Caco-2 (cell line): ENCODE measurements around the gene WDR11. TPM values are rescaled to one million over a fixed set of nuclear protein-coding genes. Genes with fewer than 3 reads are reported as not detected.

Experiments used
- Bru-seq: library from RNA; stranded (reverse); fragments of 400-500 nt; gene quantifications from one replicate; lab custom pipeline; 2021; lab: Mats Ljungman, UMichigan
- BruChase-seq, 2 experiments: library from RNA; stranded (reverse); fragments of 400-500 nt; gene quantifications; one replicate each; lab custom pipeline; 2021; lab: Mats Ljungman, UMichigan
- BruUV-seq: library from RNA; stranded (reverse); fragments of 400-500 nt; replicated peaks from 2 replicates; lab custom pipeline; 2021; lab: Mats Ljungman, UMichigan
- CTCF ChIA-PET: fragments of 300-600 bp; sonication (Branson Sonifier 250); formaldehyde crosslinking; loops from one replicate; lab custom pipeline; 2022; ENCODE audit warnings: antibody characterized with exemption; lab: Charles Lee
- POLR2A ChIA-PET: fragments of 300-600 bp; sonication (Branson Sonifier 250); formaldehyde crosslinking; loops from one replicate; lab custom pipeline; 2022; ENCODE audit warnings: antibody characterized with exemption; lab: Charles Lee
- DNase-seq, 2 experiments: peaks; one replicate each; pipeline versions ENCODE4 v3.0.0 to v3.0.0-alpha.2; 2020 to 2022
- H3K27me3 ChIP-seq: replicated peaks from 2 replicates; pipeline ENCODE4 v1.6.0; 2011; ENCODE audit warnings: low read length; ENCODE audit not compliant: control insufficient read depth, insufficient read depth
- H3K36me3 ChIP-seq: 2 replicates; pipeline ENCODE4 v1.5.1; 2011; ENCODE audit warnings: low read length; ENCODE audit not compliant: control insufficient read depth, insufficient read depth
- H3K4me1 ChIP-seq: fragments of 250-450 bp; sonication (Bioruptor Pico); 2 replicates; pipeline ENCODE4 v1.5.1; 2020; ENCODE audit warnings: mild to moderate bottlenecking
- H3K4me3 ChIP-seq: 2 replicates; pipeline ENCODE4 v1.5.1; 2011; ENCODE audit warnings: low read depth, mild to moderate bottlenecking, control low read depth, low read length
- H3K9me3 ChIP-seq: fragments of 250-450 bp; sonication (Bioruptor Pico); 2 replicates; pipeline ENCODE4 v1.5.1; 2020; ENCODE audit warnings: mild to moderate bottlenecking, moderate library complexity
- H3K27ac Mint-ChIP-seq: one replicate; pipeline ENCODE4 v1.8.0; 2022; ENCODE audit warnings: mixed read lengths; ENCODE audit not compliant: unreplicated experiment
- H3K27me3 Mint-ChIP-seq: one replicate; pipeline ENCODE4 v1.8.0; 2022; ENCODE audit warnings: mixed read lengths; ENCODE audit not compliant: insufficient read depth, unreplicated experiment
- H3K36me3 Mint-ChIP-seq: one replicate; pipeline ENCODE4 v1.8.0; 2022; ENCODE audit warnings: mild to moderate bottlenecking, mixed read lengths; ENCODE audit not compliant: insufficient read depth, unreplicated experiment
- H3K4me1 Mint-ChIP-seq: one replicate; pipeline ENCODE4 v1.8.0; 2022; ENCODE audit warnings: low read depth, mixed read lengths; ENCODE audit not compliant: unreplicated experiment
- H3K4me3 Mint-ChIP-seq: one replicate; pipeline ENCODE4 v1.8.0; 2022; ENCODE audit warnings: mild to moderate bottlenecking, moderate library complexity, mixed read lengths; ENCODE audit not compliant: unreplicated experiment
- H3K9me3 Mint-ChIP-seq: one replicate; pipeline ENCODE4 v1.8.0; 2022; ENCODE audit warnings: mixed read lengths; ENCODE audit not compliant: unreplicated experiment
- CTCF ChIP-seq, 2 experiments: fragments of 200-600 bp in 1 of 2; IDR thresholded peaks; 1 replicate in 1 of 2; 2 replicates in 1 of 2; pipeline versions ENCODE4 v1.5.1 to v1.8.0; 2011 to 2022; ENCODE audit warnings: antibody characterized with exemption in 1 of 2, control low read depth in 1 of 2, inconsistent platforms in 1 of 2, low read depth in 1 of 2, low read length in 1 of 2, mild to moderate bottlenecking in 1 of 2, moderate library complexity in 1 of 2; ENCODE audit not compliant: insufficient read depth in 1 of 2, severe bottlenecking in 1 of 2, unreplicated experiment in 1 of 2
- intact Hi-C: fragments of 100-400 bp; cut with micrococcal nuclease; formaldehyde crosslinking; loops from one replicate; pipeline ENCODE4 v1.10.0; 2022; ENCODE audit not compliant: unreplicated experiment
- long read RNA-seq: library from polyadenylated mRNA; stranded (forward); transcript quantifications from one replicate; pipeline ENCODE4 v2.0.0, GENCODE V29; 2022
- total RNA-seq: library from RNA; stranded (reverse); gene quantifications from 2 replicates; pipeline ENCODE4 v1.2.3, GENCODE V29; 2022

Gene WDR11
- total RNA-seq, result 53.1 and 59.2 TPM in 2 replicates
- percentile 87 among the genes with signal in this experiment for Bru-seq, nascent RNA
- percentile 91 among the genes with signal in this experiment for BruChase-seq, experiment 1, labeled RNA remaining after a 2-hour chase
- BruChase-seq, experiment 2, labeled RNA remaining after a 6-hour chase, result percentile 85 among the genes with signal in this experiment
- long read RNA-seq, full-length matches to known transcripts, result 19 of 32 reads
- long read RNA-seq, partial matches to known transcripts, result 11 of 32 reads
- long read RNA-seq, other reads (novel, unspliced or antisense), result 2 of 32 reads

DNA sequence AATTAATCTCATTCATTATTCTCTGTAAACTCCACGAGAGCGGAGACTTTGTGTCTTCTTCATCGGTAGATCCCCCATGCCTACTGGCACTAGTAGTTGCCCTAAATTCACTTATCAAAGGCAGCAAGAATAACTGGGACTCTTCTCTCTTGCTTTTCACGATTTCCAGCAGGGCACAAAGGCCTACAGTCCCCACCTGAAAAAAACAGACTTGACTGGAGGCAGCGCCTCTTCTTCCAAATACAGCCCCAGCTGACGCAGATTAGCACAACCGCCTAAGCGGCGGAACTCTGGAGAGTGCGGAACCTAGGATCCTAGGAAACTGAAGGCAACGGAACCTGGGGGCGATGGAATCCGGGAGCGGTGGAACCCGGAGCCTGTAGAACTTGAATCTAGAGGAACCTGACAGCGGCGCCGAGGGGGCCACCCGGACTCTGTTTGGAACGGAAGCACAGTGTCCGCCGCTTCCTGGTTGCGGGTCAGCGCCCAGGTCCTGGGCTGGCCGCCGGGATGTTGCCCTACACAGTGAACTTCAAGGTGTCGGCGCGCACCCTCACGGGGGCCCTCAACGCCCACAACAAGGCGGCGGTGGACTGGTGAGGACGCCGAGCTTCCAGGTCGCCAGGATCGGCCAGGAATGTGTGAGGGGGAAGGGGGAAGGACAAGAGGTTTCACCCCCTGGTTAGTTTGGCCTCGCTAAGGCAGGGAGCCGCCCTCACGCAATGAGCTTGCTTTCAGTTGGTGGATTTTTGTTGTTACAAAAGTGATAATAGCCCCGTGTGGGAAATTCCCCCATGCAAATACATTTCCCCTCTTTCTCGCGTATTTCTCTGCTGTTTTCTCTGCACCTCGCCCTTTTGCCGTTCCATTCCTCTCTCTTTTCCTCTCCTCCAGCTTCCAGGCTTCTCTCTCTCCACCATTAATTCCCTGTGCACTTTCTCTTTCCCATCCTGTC lies at the start of gene WDR11:
WDR11 (plus strand) TSS at position 452 of the 955 bp plus-strand sequence; CDS start at position 511, 59 bp downstream.
- no peaks in the 10 kb centered on the region for H3K9me3 ChIP-seq
- peaks cover 9% of the 10 kb centered on the region for H3K4me1 ChIP-seq
- H3K4me3 ChIP-seq, result peak within 1 kb of the TSS; percentile 76
- BruUV-seq, result no TSS peak
- peaks cover 6% of the 10 kb centered on the region for H3K27me3 Mint-ChIP-seq
- ChIA-PET CTCF (no interaction called here), POLR2A (no interaction called here)
- peaks cover 6% of the 10 kb centered on the region for H3K36me3 Mint-ChIP-seq
- H3K9me3 Mint-ChIP-seq, result no peaks in the 10 kb centered on the region
- H3K27me3 ChIP-seq, result no peaks in the 10 kb centered on the region
- peaks cover 7% of the 10 kb centered on the region for H3K4me1 Mint-ChIP-seq
- peak; percentile 92 for DNase-seq
- peak within 1 kb of the TSS; percentile 91 for H3K4me3 Mint-ChIP-seq
- peak within 1 kb of the TSS; percentile 88 for H3K27ac Mint-ChIP-seq
- H3K36me3 ChIP-seq, result no peaks in the 10 kb centered on the region
- no peak for TF ChIP-seq CTCF (IDR thresholded peaks at IDR 0.05; ENCODE audit: insufficient read depth in 1 of 2, low read depth in 1 of 2, low read length in 1 of 2, severe bottlenecking in 1 of 2, unreplicated experiment in 1 of 2)
- intact Hi-C loops, result no loop called here

GRCh38 chr10:120802935-120803334 lies 48.2 kb upstream of the WDR11 start:
- CTCF ChIA-PET, result no interaction called here
- Mint-ChIP-seq H3K4me3 (no peak overlapping the region), H3K4me1 (no peaks in the 10 kb centered on the region), H3K27ac (no peak overlapping the region), H3K36me3 (no peaks in the 10 kb centered on the region), H3K27me3 (peaks cover 16% of the 10 kb centered on the region), H3K9me3 (no peaks in the 10 kb centered on the region)
- no peak for DNase-seq
- Histone ChIP-seq H3K36me3 (no peaks in the 10 kb centered on the region), H3K4me1 (no peaks in the 10 kb centered on the region), H3K4me3 (no peak overlapping the region), H3K9me3 (no peaks in the 10 kb centered on the region; the same call in 1 of the 2 replicates), H3K27me3 (no peaks in the 10 kb centered on the region)
- intact Hi-C loops, result no loop called here
- TF ChIP-seq CTCF (IDR thresholded peaks at IDR 0.05; ENCODE audit: insufficient read depth in 1 of 2, low read depth in 1 of 2, low read length in 1 of 2, severe bottlenecking in 1 of 2, unreplicated experiment in 1 of 2), result no peak
- BruUV-seq, result no TSS peak
- POLR2A ChIA-PET, result no interaction called here

- Histone ChIP-seq H3K4me3 (no peak overlapping the region), H3K27me3 (no peaks in the 10 kb centered on the region), H3K4me1 (no peaks in the 10 kb centered on the region), H3K9me3 (no peaks in the 10 kb centered on the region; the same call in 1 of the 2 replicates), H3K36me3 (no peaks in the 10 kb centered on the region)
- Mint-ChIP-seq H3K4me3 (no peak overlapping the region), H3K4me1 (no peaks in the 10 kb centered on the region), H3K27ac (no peak overlapping the region), H3K9me3 (no peaks in the 10 kb centered on the region), H3K36me3 (no peaks in the 10 kb centered on the region), H3K27me3 (peaks cover 16% of the 10 kb centered on the region)
- intact Hi-C loops, result no loop called here
- BruUV-seq, result no TSS peak
- no peak for DNase-seq
- ChIA-PET POLR2A (no interaction called here), CTCF (no interaction called here)
- TF ChIP-seq CTCF (IDR thresholded peaks at IDR 0.05; ENCODE audit: insufficient read depth in 1 of 2, low read depth in 1 of 2, low read length in 1 of 2, severe bottlenecking in 1 of 2, unreplicated experiment in 1 of 2), result no peak
Measured at GRCh38 chr10:120803972-120804371, 47.2 kb upstream of the WDR11 start.
